ENCODE results near the gene SRGAP2B.
"Not testable (repeated sequence)": the region's sequence is repeated elsewhere in the genome, so short reads cannot be mapped to it uniquely, and the experiment has no call there.

SRGAP2B gene

DNA sequence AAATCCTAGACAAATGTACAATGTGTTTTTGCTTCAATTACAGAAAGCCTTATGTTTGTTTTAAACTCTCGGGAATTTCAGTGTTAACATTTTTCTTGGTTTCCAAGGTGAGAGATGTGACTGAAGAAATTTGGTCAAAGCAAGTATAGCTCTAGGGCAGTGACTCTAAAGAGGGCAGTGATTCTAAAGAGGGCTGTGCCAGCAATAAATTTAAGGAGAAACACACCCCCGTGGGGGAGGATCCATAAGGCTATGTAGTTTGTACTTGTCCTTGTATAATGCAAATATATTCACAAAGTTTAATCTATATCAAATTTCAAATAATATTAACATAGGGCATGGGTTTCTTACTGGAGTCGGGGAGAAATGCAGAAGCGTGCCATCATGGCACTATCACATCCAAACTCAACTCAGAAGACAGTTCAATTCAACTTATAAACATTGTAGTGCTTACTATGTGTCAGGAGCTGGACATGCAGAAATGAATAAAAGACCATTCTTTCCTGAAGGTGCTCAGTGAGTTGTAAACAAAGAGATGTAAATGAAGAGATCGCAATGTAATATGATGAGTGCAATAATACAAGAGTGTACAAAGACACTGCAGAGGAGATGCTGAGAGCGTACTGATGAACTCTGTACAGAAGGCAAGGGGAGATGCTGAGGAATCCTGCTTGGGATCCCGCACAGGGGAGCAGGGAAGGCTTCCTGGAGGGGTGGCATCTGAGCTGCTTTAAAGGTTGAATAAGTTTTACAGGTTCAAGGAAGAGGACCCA, 12.5 kb downstream of the SRGAP2B start:
- H3K27ac ChIP-seq, result not testable (repeated sequence)

DNA sequence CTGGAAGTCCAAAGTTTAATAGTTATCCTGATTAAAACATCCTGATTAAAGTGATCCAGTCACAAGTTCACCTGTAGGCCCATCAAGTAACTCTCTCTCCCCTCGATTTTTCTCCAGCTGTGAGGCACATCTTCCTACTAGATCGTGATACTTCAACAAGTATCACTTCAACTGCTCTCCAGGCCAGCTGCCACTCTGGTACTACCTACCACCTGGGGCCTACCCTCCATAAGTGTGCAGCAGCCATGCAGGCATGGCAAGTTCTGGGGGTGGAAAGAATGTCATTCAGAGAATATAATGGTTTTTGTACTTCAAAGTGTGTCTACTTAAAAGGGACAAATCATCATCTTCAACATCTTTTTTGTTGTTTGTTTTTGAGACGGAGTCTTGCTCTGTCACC, 14.9 kb downstream of the SRGAP2B start:
- H3K27ac ChIP-seq, result not testable (repeated sequence)

DNA sequence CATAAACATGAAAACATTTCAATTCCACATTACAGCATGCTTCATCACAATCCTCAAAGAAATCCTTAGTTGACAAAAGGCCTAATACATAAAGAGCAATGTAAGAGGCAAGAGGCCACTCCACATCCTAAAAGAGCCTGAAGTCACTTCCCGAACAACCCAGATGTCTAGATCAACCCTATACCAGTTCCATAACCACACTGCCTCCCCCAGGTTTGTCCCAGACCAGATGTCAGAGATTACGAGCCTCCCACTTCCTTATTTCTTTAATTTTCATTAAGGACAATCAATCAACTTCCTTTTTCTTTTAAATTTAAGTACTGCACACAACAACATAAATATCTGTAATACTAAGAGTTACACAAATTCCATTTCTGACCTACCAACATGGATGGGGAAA, 15.4 kb downstream of the SRGAP2B start:
- not testable (repeated sequence) for H3K27ac ChIP-seq

DNA sequence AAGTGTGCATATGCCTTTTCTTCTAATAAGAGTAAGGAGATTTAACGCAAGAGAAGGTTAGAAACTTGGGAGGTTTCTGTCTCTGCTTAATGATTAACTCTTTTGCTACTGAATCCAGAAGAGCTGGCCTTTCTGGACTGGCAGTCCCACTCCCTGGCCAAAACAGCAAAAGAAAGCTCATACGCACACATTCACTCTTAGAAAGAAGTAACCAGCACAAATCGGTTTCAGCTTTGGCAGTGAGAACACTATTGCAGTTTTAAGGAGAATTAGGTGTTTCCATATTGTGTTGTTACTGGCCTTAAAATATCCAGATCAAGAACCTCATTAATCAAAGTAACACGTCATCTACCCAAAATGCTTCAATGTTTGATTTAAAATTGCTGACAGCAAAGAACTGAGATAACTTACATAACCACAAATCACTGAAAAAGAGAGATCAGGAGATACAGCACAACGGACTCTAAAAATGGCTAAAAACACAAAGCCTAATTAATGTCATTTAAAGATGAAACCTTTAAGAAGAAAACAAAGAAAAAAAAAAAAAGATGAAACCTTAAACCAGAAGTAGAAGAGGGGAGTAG, 16.2 kb downstream of the SRGAP2B start:
- H3K27ac ChIP-seq, result not testable (repeated sequence)

DNA sequence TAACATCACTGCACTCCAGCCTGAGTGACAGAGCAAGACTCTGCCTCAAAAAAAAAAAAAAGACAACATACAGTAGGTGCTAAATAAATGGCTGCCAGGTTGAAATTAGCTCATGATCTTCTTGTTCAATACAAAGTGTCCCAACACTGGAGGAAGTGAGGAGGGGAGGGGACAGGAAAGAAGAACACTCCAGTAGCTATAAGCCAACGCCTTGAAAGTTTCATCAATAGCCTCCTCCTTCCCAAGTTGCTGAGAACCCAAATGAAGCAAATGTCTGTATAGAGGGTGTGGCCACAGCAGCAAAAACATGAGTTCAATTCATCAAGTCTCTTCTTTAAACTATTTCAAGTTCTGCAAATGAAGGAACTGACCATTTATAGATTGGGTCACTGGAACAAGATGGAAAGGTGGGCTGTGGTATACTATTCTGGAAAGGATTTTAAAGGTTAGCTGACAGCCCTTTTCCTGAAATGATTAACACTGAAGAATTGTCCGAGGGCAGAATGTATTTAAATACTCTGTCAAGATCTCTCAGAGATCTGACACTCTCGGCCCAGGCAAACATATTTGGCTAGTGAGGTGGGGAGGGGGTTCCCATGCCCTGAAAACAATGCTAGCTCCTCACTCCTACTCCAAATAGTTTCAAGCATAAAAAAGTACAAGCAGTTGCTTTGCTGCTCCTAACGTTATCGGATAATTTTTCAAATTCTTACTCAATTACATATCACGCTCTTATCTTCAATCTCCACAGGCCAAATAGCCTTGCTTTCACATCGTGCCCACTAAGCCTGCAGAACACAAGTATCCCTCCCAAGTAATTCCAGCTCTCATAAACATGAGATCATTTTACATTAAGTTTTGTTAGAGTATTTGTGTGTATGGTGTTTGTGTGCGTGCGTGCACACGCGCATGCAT, 17.0 kb downstream of the SRGAP2B start:
- not testable (repeated sequence) for H3K27ac ChIP-seq

DNA sequence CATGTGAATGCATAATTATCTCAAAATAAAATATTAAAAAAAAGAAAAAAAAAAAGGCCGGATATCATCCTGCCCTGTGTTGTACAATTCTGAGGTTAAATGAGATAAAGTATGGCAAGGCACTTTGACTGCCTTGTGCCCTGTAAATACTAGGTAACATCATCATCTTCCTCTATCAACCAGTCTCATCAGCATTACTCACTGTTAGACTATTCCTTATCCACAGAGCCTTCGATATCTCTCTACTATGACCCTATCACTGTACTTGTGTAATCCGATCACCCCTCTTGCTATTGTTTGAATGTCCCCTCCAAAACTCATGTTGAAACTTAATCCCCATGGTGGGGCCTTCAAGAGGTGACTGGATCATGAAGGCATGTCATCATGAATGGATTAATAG, 18.3 kb downstream of the SRGAP2B start:
- not testable (repeated sequence) for H3K27ac ChIP-seq

DNA sequence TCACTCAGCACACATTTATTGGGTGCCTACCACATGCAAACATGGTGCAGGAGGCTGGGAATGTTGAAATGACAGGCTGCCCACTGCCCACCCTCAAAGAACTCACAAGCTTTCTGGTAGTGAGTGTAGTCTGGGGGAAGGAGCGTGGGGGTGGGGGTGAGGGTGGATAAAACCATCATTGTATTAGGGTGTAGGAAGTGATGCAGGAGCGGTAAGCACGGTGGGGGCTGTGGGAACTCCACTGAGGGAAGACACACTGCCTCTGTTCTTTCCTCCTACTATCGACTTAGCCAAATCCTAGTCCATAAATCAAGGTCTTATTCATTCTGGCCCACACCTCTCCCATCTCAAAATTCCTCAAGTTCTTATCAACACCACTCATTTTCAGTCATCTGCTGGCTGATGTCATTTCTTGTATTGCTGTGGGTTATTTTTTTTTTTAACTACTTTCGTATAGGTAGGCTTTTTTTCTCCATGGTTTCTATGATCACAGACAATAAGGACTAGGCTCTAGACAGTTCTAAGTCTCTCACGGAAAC, 21.0 kb downstream of the SRGAP2B start:
- H3K27ac ChIP-seq, result not testable (repeated sequence)

DNA sequence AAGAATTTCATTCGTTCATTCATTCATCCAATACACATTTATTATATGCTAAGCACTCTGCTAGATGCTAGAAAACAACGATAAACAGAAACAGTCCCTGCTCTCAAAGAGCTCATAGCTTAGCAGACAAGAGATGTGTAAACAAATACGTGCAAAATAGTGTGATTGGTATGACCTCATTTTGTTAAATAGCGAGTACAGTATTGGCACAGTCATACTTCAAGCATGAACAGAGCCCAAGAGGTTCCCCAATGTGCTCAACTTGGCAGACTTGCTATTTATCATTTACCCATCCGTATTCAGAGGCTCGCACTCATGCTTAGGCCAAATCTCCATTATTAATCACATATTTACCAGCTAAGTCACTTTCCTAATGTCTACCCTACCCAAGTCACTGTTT, 23.6 kb downstream of the SRGAP2B start:
- not testable (repeated sequence) for H3K27ac ChIP-seq

DNA sequence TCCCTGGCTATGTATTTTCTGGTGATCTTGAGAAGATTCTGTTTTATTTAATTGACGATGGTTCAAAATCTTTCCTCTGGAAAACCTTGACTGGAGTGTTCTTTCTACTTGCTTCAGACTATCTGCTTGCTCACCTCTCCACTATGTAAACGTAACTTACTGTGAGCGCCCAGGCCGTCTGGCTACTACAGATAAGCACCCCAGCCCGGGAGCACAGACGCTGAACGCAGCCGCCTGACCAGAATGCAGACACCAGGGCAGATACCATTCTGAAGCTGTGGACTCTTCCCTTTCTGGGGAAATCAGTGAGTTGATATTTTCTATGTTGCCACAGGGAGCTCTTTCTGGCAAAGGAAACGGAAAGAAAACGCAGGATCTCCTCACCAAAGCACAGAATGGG, 28.6 kb downstream of the SRGAP2B start:
- not testable (repeated sequence) for H3K27ac ChIP-seq

DNA sequence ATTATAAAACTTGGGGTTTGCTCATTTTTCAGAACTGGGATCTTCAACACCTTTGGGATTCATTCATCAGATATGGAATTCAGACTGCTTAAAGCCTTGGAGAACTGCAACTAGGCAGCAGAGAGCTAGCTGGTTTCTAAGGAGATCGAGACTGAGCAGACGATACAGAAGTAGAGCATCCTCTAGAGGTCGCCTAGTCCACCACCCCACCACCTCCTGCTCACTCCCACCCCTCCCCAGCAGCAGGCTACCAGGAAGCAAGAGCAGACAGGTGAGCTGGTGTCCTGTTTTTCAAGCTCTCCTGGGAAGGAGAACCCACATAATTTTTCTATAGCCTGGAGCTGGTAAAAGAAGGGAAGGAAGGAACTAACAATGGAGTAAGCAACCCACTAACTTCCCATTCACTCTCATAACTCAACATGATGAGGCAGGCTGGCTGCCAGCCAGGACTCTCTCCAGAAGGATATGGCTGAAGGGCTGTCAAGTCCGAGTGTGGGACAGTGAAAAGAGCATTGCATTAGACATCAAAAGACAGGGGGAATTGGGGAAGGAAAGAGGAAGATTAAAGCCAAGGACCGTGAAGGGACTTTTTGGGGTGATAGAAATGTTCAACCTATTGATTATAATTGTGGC, 29.8 kb downstream of the SRGAP2B start:
- H3K27ac ChIP-seq, result not testable (repeated sequence)

DNA sequence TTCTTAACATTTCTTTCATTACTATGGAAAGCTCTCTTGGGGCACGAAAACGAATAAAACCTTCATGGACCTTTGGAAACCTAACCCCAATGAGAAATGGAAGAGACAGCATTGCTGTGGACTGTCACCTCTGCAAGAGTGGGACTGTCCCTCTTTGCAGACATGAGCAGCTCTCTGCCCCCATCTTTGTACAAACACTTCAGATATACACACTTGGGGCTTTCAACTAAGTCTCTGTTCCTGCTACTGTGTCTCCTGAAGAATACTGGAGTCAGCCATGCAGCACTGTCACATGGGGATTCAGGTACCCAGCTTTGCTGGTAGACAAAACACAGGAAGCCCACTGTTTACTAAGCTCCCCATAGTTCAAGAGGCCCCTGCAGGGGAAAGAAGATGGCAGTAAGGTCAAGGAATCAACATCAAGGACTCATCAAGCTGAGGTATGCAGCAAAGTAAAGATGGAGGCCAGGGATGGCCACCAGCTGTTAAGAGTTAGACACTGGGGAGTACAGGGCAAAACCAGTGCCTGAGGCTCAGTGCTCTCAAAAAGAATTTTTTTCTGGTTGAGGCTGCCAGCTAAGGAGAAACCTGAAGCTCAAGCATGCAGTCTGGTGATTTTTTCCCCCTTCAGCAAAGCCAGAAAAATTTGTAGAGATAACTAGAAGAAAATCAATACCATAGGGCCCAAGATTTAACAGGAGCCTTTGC, 31.0 kb downstream of the SRGAP2B start:
- not testable (repeated sequence) for H3K27ac ChIP-seq

DNA sequence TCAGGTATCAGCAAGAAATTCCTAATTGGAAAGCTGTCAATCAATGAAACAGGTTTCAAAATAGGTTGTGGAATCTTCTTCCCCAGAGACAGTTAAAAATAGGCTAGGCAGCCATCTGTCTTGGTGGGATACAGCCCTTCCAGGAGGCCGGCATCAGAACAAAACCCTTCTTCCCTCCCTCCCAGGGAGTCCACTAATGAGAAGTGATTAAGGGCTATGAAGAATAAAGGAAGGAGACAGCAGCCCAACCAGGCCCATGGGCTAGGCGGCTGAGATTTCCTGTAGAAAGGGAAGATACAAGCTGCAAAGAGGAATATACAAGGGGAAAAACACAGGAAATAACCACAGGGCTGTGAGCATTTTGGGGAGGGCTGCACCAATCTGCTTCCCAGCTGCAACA, 31.8 kb downstream of the SRGAP2B start:
- H3K27ac ChIP-seq, result not testable (repeated sequence)

DNA sequence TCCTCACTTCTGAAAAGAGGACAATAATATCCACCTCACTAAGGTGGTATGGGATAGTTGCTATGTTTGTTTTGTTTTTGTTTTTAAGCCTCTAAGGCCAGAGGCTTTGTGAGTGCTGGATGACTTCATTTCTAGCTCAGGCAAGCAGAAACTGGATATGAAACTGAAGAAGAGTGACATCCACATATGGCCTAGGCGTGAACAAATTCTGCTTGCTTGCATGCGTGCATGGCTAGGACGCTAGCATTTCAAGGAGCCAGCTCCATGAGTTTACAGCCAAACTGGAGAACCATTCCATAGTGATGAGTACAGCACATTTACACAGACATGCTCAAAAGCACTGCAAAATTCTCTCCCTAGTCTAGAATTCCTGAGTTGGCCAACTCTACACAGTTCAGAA, 36.9 kb downstream of the SRGAP2B start:
- not testable (repeated sequence) for H3K27ac ChIP-seq

DNA sequence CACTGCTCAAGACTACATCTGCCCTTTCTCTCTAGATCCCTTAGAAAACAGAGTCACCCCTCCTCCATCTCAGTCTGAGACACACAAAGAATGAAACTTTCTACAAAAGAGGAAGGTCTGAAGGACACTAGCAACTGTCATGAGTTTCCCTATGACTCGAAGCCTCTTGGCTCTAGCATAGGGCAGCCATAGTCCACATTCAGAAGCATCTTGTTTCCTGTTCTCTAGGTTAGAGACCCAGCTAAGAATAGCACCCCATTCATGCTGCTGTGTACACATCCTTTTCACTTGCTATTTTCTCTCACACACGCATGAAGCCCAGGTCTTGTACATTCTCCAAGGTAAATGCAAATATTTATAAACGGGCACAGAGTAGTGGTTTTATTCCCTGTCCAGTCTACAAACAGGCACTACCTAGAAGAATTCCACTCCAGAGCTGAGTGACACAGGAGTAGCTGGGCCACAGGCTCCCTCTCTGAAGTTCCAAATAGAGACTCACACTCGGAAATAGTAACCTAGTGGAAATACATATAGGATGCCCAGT, 39.8 kb downstream of the SRGAP2B start:
- H3K27ac ChIP-seq, result not testable (repeated sequence)

DNA sequence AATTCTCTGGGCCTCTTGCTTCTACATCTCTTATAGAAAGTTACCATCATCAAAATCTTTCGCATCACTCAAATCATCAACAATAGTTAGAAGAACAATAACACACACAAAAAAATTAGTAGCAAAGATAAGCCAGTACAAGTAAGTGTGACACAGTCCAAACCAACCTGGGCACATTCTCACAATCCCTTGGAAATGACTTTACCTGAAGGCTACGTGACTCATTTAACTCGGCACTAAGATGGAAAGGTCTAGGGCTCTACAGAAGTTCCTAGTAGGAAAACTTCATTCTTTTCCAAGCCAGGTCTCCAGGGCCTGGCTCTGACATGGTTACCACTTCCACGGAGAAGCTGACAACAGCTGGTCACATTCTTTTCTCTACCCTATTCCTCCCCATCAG, 41.7 kb downstream of the SRGAP2B start:
- not testable (repeated sequence) for H3K27ac ChIP-seq

DNA sequence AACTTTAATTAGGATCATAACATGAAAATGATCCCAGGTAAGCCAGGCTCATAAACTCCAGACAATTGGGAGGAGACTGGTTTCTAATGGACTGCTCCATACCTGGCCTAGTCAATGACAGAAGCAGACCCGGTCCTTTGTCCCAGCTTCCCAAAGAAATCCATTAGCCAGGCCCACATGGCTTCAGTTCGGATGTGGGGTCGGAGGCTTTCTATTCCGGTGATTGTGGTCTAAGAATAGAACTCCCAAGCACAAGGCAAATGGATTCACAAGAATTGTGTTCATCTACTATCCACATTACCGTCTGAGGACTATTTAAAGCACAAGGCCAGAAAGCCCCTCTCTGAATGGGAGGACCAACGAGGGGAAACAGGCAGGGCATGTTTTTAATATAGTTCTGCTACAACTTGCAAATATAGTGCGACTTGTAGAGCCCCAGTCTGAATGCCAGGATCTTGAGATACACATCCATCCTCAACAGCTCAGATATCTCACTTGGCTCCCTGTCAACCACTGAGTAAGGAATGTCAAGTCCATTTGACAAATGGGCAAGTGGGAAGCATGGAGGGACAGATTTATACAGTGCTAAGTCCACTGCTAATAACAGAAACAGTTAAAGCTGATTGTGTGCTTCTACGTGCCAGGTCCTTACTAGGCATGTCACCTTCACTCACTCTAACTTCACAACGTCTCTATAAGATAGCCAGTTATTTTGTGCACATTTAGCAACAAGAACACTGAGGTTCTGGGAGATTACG, 42.9 kb downstream of the SRGAP2B start:
- not testable (repeated sequence) for H3K27ac ChIP-seq

DNA sequence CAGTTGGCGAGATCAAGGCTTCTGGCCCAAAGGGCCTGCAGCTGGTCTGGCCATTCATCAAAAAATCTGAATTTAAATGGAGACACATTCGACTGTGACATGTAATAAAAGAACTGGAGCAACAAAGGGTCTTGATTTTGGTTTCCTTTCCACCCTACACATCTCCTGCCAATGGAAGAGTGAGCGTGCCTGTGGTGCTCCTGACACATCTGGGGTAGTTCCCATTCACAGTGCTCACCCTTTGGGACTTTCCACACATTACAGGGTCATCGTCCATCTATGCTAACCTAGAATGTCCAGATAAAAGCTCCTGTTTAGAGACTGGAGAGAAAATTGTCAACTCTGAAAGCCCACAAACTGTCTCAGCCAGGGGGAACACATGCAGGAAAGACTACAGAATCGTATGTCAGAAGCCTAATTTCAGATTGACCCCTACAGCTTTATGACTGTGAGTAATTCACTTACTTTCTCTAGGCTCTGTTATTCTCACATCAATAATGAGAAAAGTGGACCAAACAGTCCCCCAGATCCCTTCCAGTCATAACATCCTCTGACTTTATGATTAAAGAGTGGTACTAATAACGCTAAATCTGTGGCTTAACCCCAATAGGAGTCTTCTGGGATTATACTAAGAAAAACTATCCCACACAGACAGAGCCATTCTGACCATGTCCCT, 46.8 kb downstream of the SRGAP2B start:
- not testable (repeated sequence) for H3K27ac ChIP-seq

DNA sequence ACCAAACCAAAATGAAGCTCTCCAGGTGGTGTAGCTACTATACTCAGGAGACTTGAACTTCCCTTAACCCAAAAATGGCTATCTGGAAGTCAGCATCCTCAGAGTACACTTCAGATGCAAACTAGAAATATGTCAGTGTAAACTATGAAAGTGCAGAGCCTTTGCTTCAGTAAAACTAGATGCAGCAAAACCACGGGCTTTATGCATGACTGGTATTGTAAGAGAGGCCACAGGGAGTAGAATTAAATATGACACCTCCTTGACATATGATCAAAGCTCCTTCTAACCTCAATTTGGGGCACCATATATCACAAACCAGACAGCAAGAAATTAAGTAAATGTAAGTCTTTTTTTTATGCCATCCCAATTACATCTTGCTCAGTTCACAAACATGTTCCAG, 47.6 kb downstream of the SRGAP2B start:
- not testable (repeated sequence) for H3K27ac ChIP-seq

DNA sequence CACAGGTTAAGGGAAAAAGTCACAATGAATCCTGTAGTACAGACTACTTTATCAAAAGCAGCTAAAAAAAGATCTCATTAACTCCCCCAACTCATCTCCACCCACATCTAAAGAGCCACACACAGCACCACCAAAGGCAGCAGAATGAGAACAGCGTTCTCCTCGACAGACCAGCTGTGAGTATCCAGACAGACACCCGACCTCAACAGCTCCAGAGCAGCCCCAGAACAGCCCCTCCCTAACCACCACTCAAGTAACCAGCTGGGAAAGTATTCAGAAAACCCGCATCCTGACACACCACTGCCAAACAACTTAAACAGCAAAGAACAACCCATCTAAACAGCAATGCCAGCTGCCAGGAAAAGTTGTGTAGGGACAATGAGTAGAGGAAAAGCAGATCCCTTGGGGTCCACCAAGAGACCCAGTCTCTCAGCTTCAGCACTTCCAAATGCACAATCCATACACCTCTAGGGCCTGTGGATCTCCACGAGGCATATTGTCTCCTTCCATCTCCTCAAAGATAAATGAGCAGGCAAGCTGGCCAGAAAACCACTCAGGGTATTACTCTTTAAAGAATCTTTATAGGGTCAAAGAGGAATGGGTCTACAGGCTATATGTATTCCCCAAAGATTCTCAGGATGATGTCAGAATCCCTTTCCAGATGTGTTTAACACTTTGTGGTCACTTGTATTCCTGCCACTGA, 49.4 kb downstream of the SRGAP2B start:
- not testable (repeated sequence) for H3K27ac ChIP-seq
